Measurements from ENCODE around the gene RIIAD1.
"Not testable (repeated sequence)": the region's sequence is repeated elsewhere in the genome, so short reads cannot be mapped to it uniquely, and the experiment has no call there.

The RIIAD1 gene

GRCh38 chr1:151720974-151721787 lies at the start of gene RIIAD1:
TSS of gene RIIAD1 (plus strand) at chr1:151721522. CDS start at chr1:151721537, 15 bp downstream.
- peak; percentile 42 for DNase-seq

DNA sequence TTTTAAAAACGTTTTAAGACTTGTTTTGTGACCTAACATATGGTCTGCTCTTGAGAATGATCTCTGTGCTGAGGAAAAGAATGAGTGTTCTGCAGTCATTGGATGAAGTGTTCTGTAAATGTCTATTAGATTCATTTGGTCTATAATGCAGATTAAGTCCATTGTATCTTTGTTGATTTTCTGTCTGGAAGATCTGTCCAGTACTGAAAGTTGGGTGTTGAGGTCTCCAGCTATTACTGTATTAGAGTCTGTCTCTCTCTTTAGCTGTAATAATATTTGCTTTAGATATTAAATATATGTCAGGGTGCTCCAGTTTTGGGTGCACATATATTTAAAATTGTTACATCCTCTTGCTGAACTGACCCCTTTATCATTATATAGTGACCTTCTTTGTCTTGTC lies 47.9 kb upstream of the RIIAD1 start:
- no peak for DNase-seq

- no peak for DNase-seq
Observed at GRCh38 chr1:151680391-151680790, 40.9 kb upstream of the RIIAD1 start.

GRCh38 chr1:151680826-151681225 lies 40.5 kb upstream of the RIIAD1 start:
- no peak for DNase-seq

- no peak for DNase-seq
Observed at GRCh38 chr1:151681923-151682322, 39.4 kb upstream of the RIIAD1 start.

- not testable (repeated sequence) for DNase-seq
Observed at GRCh38 chr1:151682901-151683300, 38.4 kb upstream of the RIIAD1 start.

DNA sequence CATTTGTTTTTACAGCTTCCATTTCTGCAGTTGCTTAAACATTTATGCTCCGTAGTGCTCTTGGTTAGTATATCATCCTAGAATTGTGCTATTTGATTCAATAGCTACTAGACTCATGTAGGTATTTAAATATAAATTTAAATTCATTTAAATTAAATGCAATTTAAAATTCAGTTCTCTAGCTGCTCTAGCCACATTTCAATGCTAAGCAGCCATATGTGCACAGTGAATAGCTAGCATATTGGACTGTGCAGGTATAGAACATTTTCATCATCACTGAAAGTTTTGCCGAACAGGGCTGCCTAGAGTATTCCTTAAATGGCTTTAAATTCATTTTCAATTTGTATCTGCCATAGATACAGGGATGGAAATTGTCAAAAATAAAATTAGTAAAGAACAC lies 37.2 kb upstream of the RIIAD1 start:
- no peak for DNase-seq

- no peak for DNase-seq
Observed at GRCh38 chr1:151686561-151686960, 34.8 kb upstream of the RIIAD1 start.

DNA sequence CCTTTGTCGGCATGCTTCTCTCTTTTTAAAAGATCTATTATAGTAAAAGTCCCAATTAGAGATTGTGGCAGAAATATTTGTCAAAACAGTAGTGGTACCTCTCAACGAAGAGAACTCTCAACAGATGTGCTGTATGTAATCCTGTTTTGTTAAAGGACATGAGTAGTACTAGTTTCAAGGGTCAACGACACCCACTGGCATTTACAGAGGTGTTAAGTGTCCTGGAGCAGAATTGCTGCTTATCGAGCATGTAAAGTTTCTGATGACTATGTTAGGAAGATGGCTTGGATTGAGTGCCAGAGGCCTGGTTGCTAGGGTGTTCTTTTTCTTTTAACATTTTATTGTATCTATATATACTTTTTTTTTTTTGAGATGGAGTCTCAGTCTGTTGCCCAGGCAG lies 31.8 kb upstream of the RIIAD1 start:
- no peak for DNase-seq

- DNase-seq = no peak
Observed at GRCh38 chr1:151692226-151692625, 29.1 kb upstream of the RIIAD1 start.

DNA sequence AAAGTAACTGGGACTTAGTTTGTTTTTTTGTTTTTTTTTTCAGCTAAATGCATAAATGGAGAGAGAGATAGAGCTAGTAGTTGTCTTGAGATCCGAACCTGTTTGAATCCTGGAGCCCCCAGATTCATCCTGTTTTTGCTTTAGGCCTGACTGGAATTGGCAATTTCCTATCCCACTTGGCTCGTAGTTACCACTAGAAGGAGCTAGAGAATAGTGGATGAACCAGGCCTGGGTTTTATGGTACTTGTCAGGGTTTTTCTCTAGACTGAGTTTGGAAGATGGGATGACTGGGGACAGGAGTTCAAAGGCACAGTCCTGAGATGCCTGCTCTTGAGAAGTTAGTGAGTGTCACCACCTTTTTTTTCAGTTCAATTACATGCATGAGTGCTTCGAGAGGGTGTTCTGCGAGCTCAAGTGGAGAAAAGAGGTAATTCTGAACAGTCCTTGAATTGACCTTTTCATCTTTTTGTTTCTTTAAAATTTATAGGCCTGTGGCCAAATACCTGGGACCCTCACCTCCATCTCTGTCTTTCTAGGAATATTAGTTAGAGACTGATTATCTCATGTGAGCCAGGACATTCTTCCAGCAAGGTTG lies 28.2 kb upstream of the RIIAD1 start:
- no peak for DNase-seq

DNA sequence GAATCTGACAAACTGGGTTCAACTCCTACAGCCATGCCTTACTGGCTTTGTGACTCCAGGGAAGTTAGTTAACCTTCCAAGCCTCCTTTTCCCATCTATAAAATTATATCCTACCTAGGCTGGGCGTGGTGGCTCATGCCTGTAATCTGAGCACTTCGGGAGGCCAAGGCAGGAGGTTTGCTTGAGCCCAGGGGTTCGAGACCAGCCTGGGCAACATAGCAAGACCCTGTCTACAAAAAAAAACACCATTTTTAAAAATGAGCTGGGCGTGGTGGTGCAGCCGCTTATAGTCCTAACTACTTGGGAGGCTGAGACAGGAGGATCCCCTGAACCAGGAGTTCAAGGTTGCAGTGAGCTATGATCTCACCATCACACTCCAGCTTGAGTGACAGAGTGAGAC lies 19.8 kb upstream of the RIIAD1 start:
- DNase-seq = no peak

DNA sequence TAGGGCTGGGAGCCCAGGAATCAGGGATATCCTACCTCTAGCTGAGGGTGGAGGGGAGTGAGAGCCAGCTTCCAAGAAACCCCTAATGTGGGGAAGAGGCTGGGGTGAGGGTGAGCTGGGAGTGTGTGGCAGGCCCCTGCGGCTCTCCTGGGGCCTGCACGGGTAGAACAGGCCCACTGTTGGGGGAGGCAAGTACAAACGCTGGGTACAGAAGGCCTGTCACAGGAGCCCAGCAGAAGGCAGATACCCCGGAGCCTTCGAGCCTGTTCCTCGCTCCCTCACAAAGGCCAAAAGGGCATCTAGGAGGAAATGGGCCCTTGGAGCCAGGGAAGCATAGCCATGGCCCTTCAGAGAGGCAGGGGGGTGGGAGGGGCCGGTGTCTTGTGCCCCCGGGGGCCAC lies 18.4 kb upstream of the RIIAD1 start:
- DNase-seq = no peak

DNA sequence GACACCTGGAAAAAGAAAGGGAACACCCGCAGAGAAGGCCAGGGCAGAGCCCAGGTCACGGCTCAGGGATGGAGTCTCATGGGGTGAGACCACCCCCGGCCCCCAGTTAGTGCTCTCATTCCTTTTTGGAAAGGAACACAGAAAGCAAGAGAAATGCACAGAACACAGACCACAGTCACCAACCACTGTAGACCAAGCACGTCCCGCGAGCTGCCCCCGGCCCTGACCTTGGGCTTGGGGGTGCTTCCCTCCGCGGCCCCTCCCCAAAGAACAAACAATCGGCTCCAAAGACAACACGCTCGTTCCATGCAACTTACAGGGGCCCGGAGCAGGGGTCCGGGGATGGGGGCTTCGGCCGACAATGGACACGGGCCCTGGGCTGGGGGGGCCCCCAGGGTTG lies 17.5 kb upstream of the RIIAD1 start:
- DNase-seq = no peak

DNA sequence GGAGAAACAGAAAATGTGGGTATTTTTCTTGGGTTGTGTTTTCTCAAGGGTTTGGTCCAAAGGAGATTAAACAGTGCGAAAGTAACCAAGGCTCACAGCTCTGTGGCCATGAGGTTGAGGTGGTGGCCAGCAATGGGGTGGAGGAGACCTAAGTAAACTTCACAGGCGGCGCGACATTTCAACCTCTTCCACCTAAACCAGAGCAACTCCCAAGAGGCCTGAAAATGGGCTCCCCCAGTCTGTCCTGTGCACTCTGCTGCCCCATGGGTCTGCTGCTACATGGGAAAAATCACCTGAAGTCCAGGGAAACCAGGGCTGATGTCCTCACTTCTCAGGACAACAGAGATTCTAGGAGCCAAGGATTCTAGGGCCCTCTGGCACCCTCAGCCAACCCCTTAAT lies 17.1 kb upstream of the RIIAD1 start:
- no peak for DNase-seq

GRCh38 chr1:151705146-151705545 lies 16.2 kb upstream of the RIIAD1 start:
- no peak for DNase-seq

DNA sequence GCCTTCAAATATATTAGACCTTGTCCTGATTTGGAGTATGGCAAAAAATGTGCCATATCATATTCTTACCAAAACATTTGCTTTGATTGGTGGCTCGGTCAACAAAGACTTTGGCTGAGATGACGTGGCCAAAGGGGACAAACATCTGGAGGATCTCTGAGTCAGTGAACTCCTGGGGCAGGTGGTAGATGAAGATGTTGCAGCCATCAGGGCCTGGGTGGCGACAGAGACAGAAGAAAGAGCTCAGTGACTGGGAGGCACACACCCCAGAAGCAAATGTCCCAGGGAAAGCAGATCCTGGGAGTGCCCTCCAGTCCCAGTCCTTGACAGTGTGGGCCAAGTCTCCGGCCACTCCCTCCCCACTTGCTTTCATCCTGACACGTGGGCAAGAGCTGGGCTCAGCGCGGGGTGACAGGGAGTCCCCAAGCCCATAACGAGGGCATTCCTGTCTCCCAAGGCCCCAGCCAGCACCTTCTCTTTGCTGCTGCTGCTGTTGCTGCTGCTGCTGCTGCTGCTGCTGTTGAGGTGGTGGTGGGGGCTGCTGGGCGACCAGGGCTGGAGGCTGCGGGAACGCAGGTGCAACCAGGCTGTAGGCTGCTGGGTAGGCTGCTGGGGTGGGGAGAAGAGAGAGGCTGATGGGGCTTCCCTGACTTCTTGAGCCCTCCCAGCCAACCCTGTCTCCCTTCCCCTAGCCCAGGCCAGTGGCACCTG lies 15.4 kb upstream of the RIIAD1 start:
- no peak for DNase-seq

DNA sequence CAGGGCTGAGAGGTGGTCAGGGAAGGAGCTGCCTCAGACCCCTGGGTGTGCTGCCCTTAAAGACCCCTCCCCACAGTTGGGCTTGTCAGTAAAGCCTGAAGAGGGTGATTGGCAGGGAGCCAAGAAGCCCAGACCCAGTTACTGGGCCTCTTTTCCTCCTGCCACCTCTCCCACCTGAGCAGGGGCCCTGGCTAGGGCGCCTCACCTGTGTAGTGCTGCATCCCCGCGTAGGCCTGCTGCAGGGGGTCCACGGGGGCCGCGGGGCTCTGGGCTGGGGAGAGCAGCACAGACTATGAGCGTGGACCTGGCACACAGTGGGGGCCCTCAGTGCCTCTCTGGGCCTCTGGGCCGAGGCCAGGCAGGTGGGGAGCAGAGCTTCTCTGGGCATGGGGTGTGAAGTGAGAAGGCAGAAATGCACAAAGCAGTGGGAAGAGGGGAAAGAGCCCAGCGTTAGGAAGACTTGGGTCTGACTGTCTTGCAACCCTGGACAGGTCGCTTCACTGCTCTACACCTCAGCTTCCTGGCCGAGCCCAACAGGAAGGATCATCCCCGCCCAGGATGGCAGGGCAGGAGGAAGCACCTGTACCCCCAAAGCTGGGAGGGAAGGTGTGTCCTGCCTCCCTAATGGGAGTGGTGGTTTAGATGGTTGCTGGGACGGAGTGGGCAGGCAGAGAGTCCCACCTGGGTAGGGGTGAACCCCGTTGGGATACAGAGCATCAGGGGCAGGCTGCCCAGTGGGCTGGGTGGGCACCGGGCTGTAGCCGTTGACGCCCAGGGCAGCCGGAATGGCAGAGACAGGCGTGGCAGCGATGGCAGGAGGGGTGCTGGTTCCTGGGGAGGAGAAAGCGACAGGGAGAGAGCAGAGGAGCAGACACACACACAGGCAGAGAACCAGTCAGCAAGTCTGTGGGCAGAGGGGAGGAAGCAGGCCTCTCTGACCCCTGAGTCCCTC lies 14.6 kb upstream of the RIIAD1 start:
- DNase-seq = no peak

DNA sequence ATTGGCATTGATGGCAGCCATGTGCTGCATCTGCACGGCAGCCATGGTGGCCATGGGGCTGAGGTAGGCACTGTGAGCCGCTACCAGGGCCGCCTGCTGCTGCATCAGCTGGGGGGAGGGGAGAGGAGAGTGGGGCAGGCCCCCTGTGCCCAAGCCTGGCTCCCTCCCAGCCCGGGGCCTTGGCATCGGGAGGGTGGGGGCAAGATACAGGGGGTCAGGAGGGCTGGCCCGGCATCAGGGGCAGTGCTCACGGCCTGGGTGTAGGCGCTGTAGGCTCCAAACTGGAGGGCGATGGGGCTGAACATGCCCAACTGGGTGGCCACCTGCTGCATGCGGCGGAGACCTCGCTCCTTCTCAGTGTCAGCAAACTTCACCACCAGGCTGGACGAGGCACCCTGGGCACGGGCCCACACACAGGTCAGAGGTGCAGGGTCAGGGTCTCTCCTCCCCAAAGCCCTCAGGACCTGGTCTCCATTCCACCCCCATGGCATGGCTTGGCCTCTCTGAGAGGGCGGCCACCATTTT lies 13.7 kb upstream of the RIIAD1 start:
- no peak for DNase-seq

GRCh38 chr1:151708891-151709290 lies 12.4 kb upstream of the RIIAD1 start:
- DNase-seq = no peak

- DNase-seq = no peak
Observed at GRCh38 chr1:151710187-151710840, 11.0 kb upstream of the RIIAD1 start.
